ENCODE data around the gene PRSS16. TPM values are rescaled to one million over a fixed set of nuclear protein-coding genes. Genes with fewer than 3 reads are reported as not detected.

The PRSS16 gene
- polyA plus RNA-seq, 1 donor from 2014 or later, result 3.2 TPM

Other genes starting within 250 kb of the PRSS16 start
- not detected for gene POM121L2, start 64.6 kb downstream of the PRSS16 start, polyA plus RNA-seq
- 2.1 TPM for gene ZNF391, start 141.1 kb downstream of the PRSS16 start, polyA plus RNA-seq
- gene ZNF184, start 225.4 kb downstream of the PRSS16 start, polyA plus RNA-seq, result 9.0 TPM